Loucy (cell line): ENCODE results near the gene MTMR2.

Source experiments
- CTCF ChIP-seq: fragments of 200-600 bp; sonication (generic); conservative IDR thresholded peaks from 2 replicates; pipeline ENCODE4 v1.5.1; 2014; ENCODE audit warnings: mild to moderate bottlenecking, antibody characterized with exemption, low read length
- EZH2phosphoT487 ChIP-seq: fragments of 200-600 bp; IDR thresholded peaks from 2 replicates; pipeline ENCODE4 v1.6.1; 2018; ENCODE audit warnings: antibody characterized with exemption, mild to moderate bottlenecking, moderate library complexity, borderline replicate concordance

- TF ChIP-seq CTCF (no peak), EZH2phosphoT487 (no peak)
Observed at GRCh38 chr11:95853138-95853537, 70.8 kb downstream of the MTMR2 start.
